Measurements from ENCODE around the gene MAGI2. TPM values are rescaled to one million over a fixed set of nuclear protein-coding genes. Genes with fewer than 3 reads are reported as not detected.

The MAGI2 gene
- total and polyA plus RNA-seq, 2 experiments from 2014 or later = 3.5 to 4.1 TPM

DNA sequence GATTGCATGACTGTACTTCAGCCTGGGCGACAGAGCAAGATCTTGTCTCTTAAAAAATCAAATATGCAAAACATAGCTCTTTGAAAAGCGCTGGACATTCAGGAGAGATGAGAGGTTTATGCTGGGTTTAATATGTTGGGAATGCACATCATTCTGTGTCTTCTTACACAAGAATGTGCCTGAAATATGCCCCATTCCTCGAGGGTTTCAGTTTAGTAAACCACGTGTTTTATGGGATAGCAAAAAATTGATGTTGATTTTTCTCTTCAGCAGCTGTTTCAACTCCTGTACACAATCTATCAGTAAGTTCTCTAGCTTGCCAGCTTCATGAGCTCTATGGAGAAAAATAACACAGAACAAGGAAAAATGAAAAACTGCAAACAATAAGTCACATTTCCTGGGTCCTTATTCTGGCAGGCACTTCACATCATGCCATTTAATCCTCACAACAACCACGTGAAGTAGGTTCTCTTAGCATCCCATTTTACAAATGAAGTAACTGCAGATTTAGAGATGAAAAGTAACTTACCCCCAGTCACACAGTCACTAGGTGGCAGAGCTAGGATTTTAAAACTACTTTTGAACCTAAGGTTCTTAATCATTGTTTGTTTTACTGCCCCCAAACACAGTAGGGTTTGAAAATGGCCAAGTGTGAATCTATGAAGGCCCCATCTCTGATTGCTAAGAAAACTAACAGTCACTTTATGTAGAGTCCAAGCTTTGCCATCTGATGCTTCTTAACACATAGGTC is 1231.3 kb downstream of the MAGI2 start:
- Histone ChIP-seq H3K9ac (no peak overlapping the region), H3K9me2 (ENCODE audit: insufficient read depth) (no peaks in the 10 kb centered on the region), H3K36me3 (ENCODE audit: low read depth) (no peaks in the 10 kb centered on the region), H2AFZ (peak overlapping the region; percentile 31), H3K9me3 (ENCODE audit: low read depth) (no peaks in the 10 kb centered on the region), H3F3A (ENCODE audit: insufficient read depth) (peaks cover 18% of the 10 kb centered on the region; the same call in 1 of the 2 replicates), H3K27me3 (replicated peaks; ENCODE audit: insufficient read depth) (no peaks in the 10 kb centered on the region), H3K4me1 (ENCODE audit: insufficient read depth) (peaks cover 42% of the 10 kb centered on the region), H3K27ac (peak overlapping the region; percentile 25), H3K4me3 (peak overlapping the region; percentile 23; the same call in 1 of the 2 replicates), H4K20me1 (ENCODE audit: insufficient read depth) (no peaks in the 10 kb centered on the region), H3K4me2 (ENCODE audit: unreplicated experiment) (peak overlapping the region; percentile 32), H3K79me2 (ENCODE audit: insufficient read depth) (no peaks in the 10 kb centered on the region)
- no peak for TF ChIP-seq EZH2phosphoT487 (IDR thresholded peaks at IDR 0.05; ENCODE audit: insufficient read depth, low read depth)
- DNase-seq = peak; percentile 60
- WGBS, 2 experiments (ENCODE audit: low coverage in 1 of 2, low lambda C conversion rate in 2 of 2, missing lambda C conversion rate in 2 of 2) = 32 to 36% methylated on average over 5 of the region's 5 CpGs
- in situ Hi-C loops (cut with MboI) = no loop called here

DNA sequence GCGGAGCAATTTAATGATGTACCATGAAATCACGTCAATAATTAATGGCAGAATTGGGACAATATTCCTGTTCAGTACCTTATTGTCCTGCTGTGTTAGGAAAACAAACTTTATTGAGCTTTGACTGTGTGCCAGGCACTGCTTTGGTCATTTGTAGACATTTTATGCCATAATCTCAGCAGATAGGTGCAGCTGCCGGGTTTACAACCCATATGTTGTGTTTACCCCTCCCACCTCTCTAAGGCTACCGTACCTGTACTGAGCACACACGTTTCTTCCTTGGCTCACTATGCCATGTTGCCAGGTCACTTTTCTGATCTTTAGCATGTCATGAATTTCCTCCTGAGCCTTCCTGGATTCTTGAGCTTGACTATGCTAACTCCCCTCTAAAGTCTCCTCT is 1232.7 kb downstream of the MAGI2 start:
- H4K20me1 ChIP-seq (ENCODE audit: insufficient read depth) = no peaks in the 10 kb centered on the region
- in situ Hi-C loops (cut with MboI) = no loop called here
- H3K36me3 ChIP-seq (ENCODE audit: low read depth) = no peaks in the 10 kb centered on the region
- no peaks in the 10 kb centered on the region for H3K27me3 ChIP-seq (replicated peaks; ENCODE audit: insufficient read depth)
- no peak overlapping the region for H2AFZ ChIP-seq
- no peaks in the 10 kb centered on the region for H3K9me3 ChIP-seq (ENCODE audit: low read depth)
- no peaks in the 10 kb centered on the region for H3K79me2 ChIP-seq (ENCODE audit: insufficient read depth)
- no peak for DNase-seq
- no peaks in the 10 kb centered on the region for H3K9me2 ChIP-seq (ENCODE audit: insufficient read depth)
- H3K4me1 ChIP-seq (ENCODE audit: insufficient read depth) = peaks cover 39% of the 10 kb centered on the region
- no peak overlapping the region for H3K27ac ChIP-seq
- TF ChIP-seq EZH2phosphoT487 (IDR thresholded peaks at IDR 0.05; ENCODE audit: insufficient read depth, low read depth) = no peak
- no peak for TF ChIP-seq EZH2 (IDR thresholded peaks at IDR 0.05; ENCODE audit: insufficient read depth, poor library complexity, severe bottlenecking)
- WGBS, 2 experiments (ENCODE audit: low coverage in 1 of 2, low lambda C conversion rate in 2 of 2, missing lambda C conversion rate in 2 of 2) = 98% methylated on average over 5 of the region's 5 CpGs
- peaks cover 18% of the 10 kb centered on the region; the same call in 1 of the 2 replicates for H3F3A ChIP-seq (ENCODE audit: insufficient read depth)
- H3K9ac ChIP-seq = no peak overlapping the region
- no peak overlapping the region for H3K4me2 ChIP-seq (ENCODE audit: unreplicated experiment)
- H3K4me3 ChIP-seq = no peak overlapping the region

DNA sequence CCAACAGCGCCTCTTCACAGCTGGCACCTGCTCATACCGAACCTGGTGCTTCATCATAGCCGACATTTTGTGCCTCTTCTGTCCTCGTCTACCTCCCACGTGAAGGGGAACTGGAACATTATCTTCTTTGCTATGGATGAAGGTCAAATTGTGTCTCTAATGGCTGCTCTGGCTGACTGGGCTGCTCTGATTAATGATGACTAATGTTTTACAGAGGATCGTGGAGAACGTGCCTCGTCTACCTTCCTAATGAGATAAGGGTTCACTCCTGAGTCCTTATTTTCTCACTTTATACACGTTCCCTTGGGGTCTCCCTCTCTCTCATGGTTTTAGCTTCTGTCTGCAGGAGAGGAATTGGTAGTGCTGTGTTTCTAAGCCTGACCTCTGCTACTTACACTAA is 1234.6 kb downstream of the MAGI2 start:
- H3K36me3 ChIP-seq (ENCODE audit: low read depth) = no peaks in the 10 kb centered on the region
- no peaks in the 10 kb centered on the region for H4K20me1 ChIP-seq (ENCODE audit: insufficient read depth)
- peak; percentile 29 for DNase-seq
- no peak overlapping the region for H3K9ac ChIP-seq
- no peak overlapping the region for H3K4me3 ChIP-seq
- no peaks in the 10 kb centered on the region for H3K9me2 ChIP-seq (ENCODE audit: insufficient read depth)
- H3F3A ChIP-seq (ENCODE audit: insufficient read depth) = peaks cover 18% of the 10 kb centered on the region; the same call in 1 of the 2 replicates
- TF ChIP-seq EZH2phosphoT487 (IDR thresholded peaks at IDR 0.05; ENCODE audit: insufficient read depth, low read depth) = no peak
- no peak for TF ChIP-seq EZH2 (IDR thresholded peaks at IDR 0.05; ENCODE audit: insufficient read depth, poor library complexity, severe bottlenecking)
- no peak overlapping the region for H2AFZ ChIP-seq
- peaks cover 32% of the 10 kb centered on the region for H3K4me1 ChIP-seq (ENCODE audit: insufficient read depth)
- no peak overlapping the region for H3K27ac ChIP-seq
- H3K9me3 ChIP-seq (ENCODE audit: low read depth) = no peaks in the 10 kb centered on the region
- no peaks in the 10 kb centered on the region for H3K79me2 ChIP-seq (ENCODE audit: insufficient read depth)
- H3K4me2 ChIP-seq (ENCODE audit: unreplicated experiment) = no peak overlapping the region
- WGBS, 2 experiments (ENCODE audit: low coverage in 1 of 2, low lambda C conversion rate in 2 of 2, missing lambda C conversion rate in 2 of 2) = 52 to 55% methylated on average over 9 of the region's 9 CpGs
- in situ Hi-C loops (cut with MboI) = no loop called here
- no peaks in the 10 kb centered on the region for H3K27me3 ChIP-seq (replicated peaks; ENCODE audit: insufficient read depth)

DNA sequence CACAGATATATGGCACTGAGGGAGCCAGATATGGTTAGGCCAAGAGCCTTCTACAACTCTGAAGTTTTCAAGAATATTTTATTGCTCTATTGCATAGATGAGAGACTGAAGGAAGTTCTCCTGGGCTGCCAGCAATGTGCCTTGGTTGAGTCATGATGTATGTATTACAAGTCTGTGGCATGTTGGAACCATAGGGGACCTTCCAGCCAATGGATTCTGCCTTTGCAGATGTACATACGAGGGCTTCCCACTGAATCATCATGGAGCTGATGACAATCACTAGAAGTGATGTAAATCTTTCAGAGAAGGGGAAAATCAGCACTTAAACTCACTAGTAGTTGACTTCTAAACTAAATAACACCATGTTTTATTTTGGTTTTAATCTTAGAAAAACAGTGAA is 1235.4 kb downstream of the MAGI2 start:
- H2AFZ ChIP-seq = no peak overlapping the region
- no peaks in the 10 kb centered on the region for H3K36me3 ChIP-seq (ENCODE audit: low read depth)
- whole genome bisulfite sequencing, 2 experiments (ENCODE audit: low coverage in 1 of 2, low lambda C conversion rate in 2 of 2, missing lambda C conversion rate in 2 of 2) = 0 to 4% methylated on average over 1 of the region's 1 CpG
- no peak overlapping the region for H3K9ac ChIP-seq
- in situ Hi-C loops (cut with MboI) = no loop called here
- H3K4me3 ChIP-seq = no peak overlapping the region
- no peaks in the 10 kb centered on the region for H3K9me3 ChIP-seq (ENCODE audit: low read depth)
- H4K20me1 ChIP-seq (ENCODE audit: insufficient read depth) = no peaks in the 10 kb centered on the region
- H3K27me3 ChIP-seq (replicated peaks; ENCODE audit: insufficient read depth) = no peaks in the 10 kb centered on the region
- no peaks in the 10 kb centered on the region for H3K79me2 ChIP-seq (ENCODE audit: insufficient read depth)
- peak; percentile 66 for DNase-seq
- no peak for TF ChIP-seq EZH2 (IDR thresholded peaks at IDR 0.05; ENCODE audit: insufficient read depth, poor library complexity, severe bottlenecking)
- TF ChIP-seq EZH2phosphoT487 (IDR thresholded peaks at IDR 0.05; ENCODE audit: insufficient read depth, low read depth) = no peak
- H3K4me1 ChIP-seq (ENCODE audit: insufficient read depth) = peaks cover 32% of the 10 kb centered on the region
- H3K4me2 ChIP-seq (ENCODE audit: unreplicated experiment) = no peak overlapping the region
- H3K9me2 ChIP-seq (ENCODE audit: insufficient read depth) = no peaks in the 10 kb centered on the region
- no peak overlapping the region for H3K27ac ChIP-seq
- H3F3A ChIP-seq (ENCODE audit: insufficient read depth) = peaks cover 15% of the 10 kb centered on the region; the same call in 1 of the 2 replicates
